ENCODE results near the gene EPHB6. TPM values are rescaled to one million over a fixed set of nuclear protein-coding genes. Genes with fewer than 3 reads are reported as not detected.

The EPHB6 gene
- total RNA-seq, 1 donor = 4.0 TPM

- Histone ChIP-seq H3K27me3 (ENCODE audit: insufficient read depth, low read length) (peaks cover 8% of the 10 kb centered on the region), H3K27ac (ENCODE audit: low read depth, low read length) (no peak overlapping the region), H3K4me2 (ENCODE audit: insufficient read depth, low read length) (no peak overlapping the region), H3K4me1 (ENCODE audit: insufficient read depth, low read length) (no peaks in the 10 kb centered on the region), H3K9me3 (ENCODE audit: low read depth, low read length) (no peaks in the 10 kb centered on the region), H4K20me1 (ENCODE audit: insufficient read depth, low read length) (no peaks in the 10 kb centered on the region), H3K36me3 (ENCODE audit: insufficient read depth, low read length) (no peaks in the 10 kb centered on the region), H2AFZ (ENCODE audit: low read length) (no peak overlapping the region), H3K79me2 (ENCODE audit: insufficient read depth, low read length) (no peaks in the 10 kb centered on the region), H3K4me3 (ENCODE audit: insufficient read depth, low read length) (no peak overlapping the region)
- no peak for DNase-seq (ENCODE audit: insufficient read length, low spot score, missing footprints)
- TF ChIP-seq CTCF (IDR thresholded peaks at IDR 0.05; ENCODE audit: extremely low read depth, low read depth, low read length) = no peak
Measured at GRCh38 chr7:142819530-142819929, 35.3 kb upstream of the EPHB6 start.

DNA sequence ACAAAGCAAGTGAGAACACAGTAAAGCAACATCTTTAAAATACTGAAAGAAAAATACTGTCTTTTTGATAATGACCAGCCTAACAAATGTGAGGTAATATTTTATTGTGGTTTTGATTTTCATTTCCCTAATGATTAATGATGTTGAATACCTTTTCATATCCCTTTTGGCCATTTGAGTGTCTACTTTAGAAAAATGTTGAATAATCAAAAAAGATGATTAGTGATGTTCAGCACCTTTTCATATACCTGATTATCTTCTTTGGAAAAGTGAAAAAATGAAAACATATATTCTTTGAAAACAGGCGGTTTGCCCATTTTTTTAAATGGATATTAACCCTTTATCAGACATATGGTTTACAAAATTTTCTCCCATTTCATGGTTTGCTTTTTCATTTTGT, 32.2 kb upstream of the EPHB6 start:
- Histone ChIP-seq H4K20me1 (ENCODE audit: insufficient read depth, low read length) (no peaks in the 10 kb centered on the region), H3K9me3 (ENCODE audit: low read depth, low read length) (no peaks in the 10 kb centered on the region), H3K27me3 (ENCODE audit: insufficient read depth, low read length) (peaks cover 8% of the 10 kb centered on the region), H3K36me3 (ENCODE audit: insufficient read depth, low read length) (no peaks in the 10 kb centered on the region), H2AFZ (ENCODE audit: low read length) (no peak overlapping the region), H3K79me2 (ENCODE audit: insufficient read depth, low read length) (no peaks in the 10 kb centered on the region), H3K4me1 (ENCODE audit: insufficient read depth, low read length) (no peaks in the 10 kb centered on the region), H3K27ac (ENCODE audit: low read depth, low read length) (no peak overlapping the region), H3K4me3 (ENCODE audit: insufficient read depth, low read length) (no peak overlapping the region), H3K4me2 (ENCODE audit: insufficient read depth, low read length) (no peak overlapping the region)
- no peak for DNase-seq (ENCODE audit: insufficient read length, low spot score, missing footprints)
- TF ChIP-seq CTCF (IDR thresholded peaks at IDR 0.05; ENCODE audit: extremely low read depth, low read depth, low read length) = no peak

GRCh38 chr7:142827951-142828500, 26.9 kb upstream of the EPHB6 start:
- Histone ChIP-seq H3K36me3 (ENCODE audit: insufficient read depth, low read length) (no peaks in the 10 kb centered on the region), H3K79me2 (ENCODE audit: insufficient read depth, low read length) (no peaks in the 10 kb centered on the region), H3K4me2 (ENCODE audit: insufficient read depth, low read length) (no peak overlapping the region), H3K27me3 (ENCODE audit: insufficient read depth, low read length) (peaks cover 3% of the 10 kb centered on the region), H3K9me3 (ENCODE audit: low read depth, low read length) (no peaks in the 10 kb centered on the region), H4K20me1 (ENCODE audit: insufficient read depth, low read length) (no peaks in the 10 kb centered on the region), H3K4me3 (ENCODE audit: insufficient read depth, low read length) (no peak overlapping the region), H3K27ac (ENCODE audit: low read depth, low read length) (no peak overlapping the region), H2AFZ (ENCODE audit: low read length) (no peak overlapping the region), H3K4me1 (ENCODE audit: insufficient read depth, low read length) (no peaks in the 10 kb centered on the region)
- TF ChIP-seq CTCF (IDR thresholded peaks at IDR 0.05; ENCODE audit: extremely low read depth, low read depth, low read length) = no peak
- no peak for DNase-seq (ENCODE audit: insufficient read length, low spot score, missing footprints)

- no peaks in the 10 kb centered on the region for H3K36me3 ChIP-seq (ENCODE audit: insufficient read depth, low read length)
- no peak overlapping the region for H3K4me2 ChIP-seq (ENCODE audit: insufficient read depth, low read length)
- DNase-seq (ENCODE audit: insufficient read length, low spot score, missing footprints) = no peak
- H3K9me3 ChIP-seq (ENCODE audit: low read depth, low read length) = no peaks in the 10 kb centered on the region
- no peak for TF ChIP-seq CTCF (IDR thresholded peaks at IDR 0.05; ENCODE audit: extremely low read depth, low read depth, low read length)
- no peaks in the 10 kb centered on the region for H4K20me1 ChIP-seq (ENCODE audit: insufficient read depth, low read length)
- H3K27ac ChIP-seq (ENCODE audit: low read depth, low read length) = no peak overlapping the region
- H3K27me3 ChIP-seq (ENCODE audit: insufficient read depth, low read length) = no peaks in the 10 kb centered on the region
- no peak overlapping the region for H3K4me3 ChIP-seq (ENCODE audit: insufficient read depth, low read length)
- no peaks in the 10 kb centered on the region for H3K4me1 ChIP-seq (ENCODE audit: insufficient read depth, low read length)
- no peaks in the 10 kb centered on the region for H3K79me2 ChIP-seq (ENCODE audit: insufficient read depth, low read length)
- no peak overlapping the region for H2AFZ ChIP-seq (ENCODE audit: low read length)
Measured at GRCh38 chr7:142832417-142832816, 22.5 kb upstream of the EPHB6 start.
